ENCODE measurements around the gene CCDC40.

The CCDC40 gene

GRCh38 chr17:80047176-80047575 is 10.7 kb downstream of the CCDC40 start:
- peaks cover 6% of the 10 kb centered on the region for H3K36me3 Mint-ChIP-seq
- no peak overlapping the region for H3K4me3 Mint-ChIP-seq
- no peak for ATAC-seq

GRCh38 chr17:80049986-80050385 is 13.5 kb downstream of the CCDC40 start:
- Mint-ChIP-seq H3K9me3 (no peaks in the 10 kb centered on the region), H3K27me3 (peaks cover 13% of the 10 kb centered on the region), H3K4me3 (no peak overlapping the region), H3K36me3 (no peaks in the 10 kb centered on the region), H3K27ac (no peak overlapping the region), H3K4me1 (no peaks in the 10 kb centered on the region)
- ATAC-seq = no peak

More at GRCh38 chr17:80047176-80047575, 10.7 kb downstream of the CCDC40 start:
- no peaks in the 10 kb centered on the region for H3K9me3 Mint-ChIP-seq
- H3K27me3 Mint-ChIP-seq = peaks cover 22% of the 10 kb centered on the region
- no peaks in the 10 kb centered on the region for H3K4me1 Mint-ChIP-seq
- no peak overlapping the region for H3K27ac Mint-ChIP-seq

GRCh38 chr17:80050706-80051105 is 14.3 kb downstream of the CCDC40 start:
- Mint-ChIP-seq H3K4me1 (no peaks in the 10 kb centered on the region), H3K4me3 (no peak overlapping the region), H3K36me3 (no peaks in the 10 kb centered on the region), H3K9me3 (no peaks in the 10 kb centered on the region), H3K27me3 (peaks cover 13% of the 10 kb centered on the region), H3K27ac (no peak overlapping the region)
- no peak for ATAC-seq

GRCh38 chr17:80051681-80052080 is 15.2 kb downstream of the CCDC40 start:
- no peak overlapping the region for H3K4me3 Mint-ChIP-seq
- H3K4me1 Mint-ChIP-seq = no peaks in the 10 kb centered on the region
- no peaks in the 10 kb centered on the region for H3K9me3 Mint-ChIP-seq
- H3K27ac Mint-ChIP-seq = no peak overlapping the region
- H3K27me3 Mint-ChIP-seq = peaks cover 13% of the 10 kb centered on the region
- no peak for ATAC-seq
- H3K36me3 Mint-ChIP-seq = no peaks in the 10 kb centered on the region

- no peak overlapping the region for H3K27ac Mint-ChIP-seq
- no peaks in the 10 kb centered on the region for H3K36me3 Mint-ChIP-seq
- ATAC-seq = no peak
- H3K4me1 Mint-ChIP-seq = no peaks in the 10 kb centered on the region
- no peak overlapping the region for H3K4me3 Mint-ChIP-seq
- no peaks in the 10 kb centered on the region for H3K9me3 Mint-ChIP-seq
- peaks cover 10% of the 10 kb centered on the region for H3K27me3 Mint-ChIP-seq
Measured at GRCh38 chr17:80053102-80053501, 16.7 kb downstream of the CCDC40 start.

GRCh38 chr17:80055597-80055996 is 19.2 kb downstream of the CCDC40 start:
- Mint-ChIP-seq H3K27me3 (no peaks in the 10 kb centered on the region), H3K4me3 (no peak overlapping the region), H3K4me1 (no peaks in the 10 kb centered on the region), H3K9me3 (no peaks in the 10 kb centered on the region), H3K36me3 (no peaks in the 10 kb centered on the region), H3K27ac (no peak overlapping the region)
- ATAC-seq = no peak

- no peaks in the 10 kb centered on the region for H3K9me3 Mint-ChIP-seq
- H3K27me3 Mint-ChIP-seq = no peaks in the 10 kb centered on the region
- ATAC-seq = no peak
Measured at GRCh38 chr17:80058311-80058955, 22.0 kb downstream of the CCDC40 start.

GRCh38 chr17:80060644-80061043 is 24.2 kb downstream of the CCDC40 start:
- H3K4me1 Mint-ChIP-seq = no peaks in the 10 kb centered on the region
- ATAC-seq = no peak
- no peaks in the 10 kb centered on the region for H3K9me3 Mint-ChIP-seq
- peaks cover 12% of the 10 kb centered on the region for H3K27me3 Mint-ChIP-seq
- no peak overlapping the region for H3K4me3 Mint-ChIP-seq
- no peak overlapping the region for H3K27ac Mint-ChIP-seq
- no peaks in the 10 kb centered on the region for H3K36me3 Mint-ChIP-seq

More at GRCh38 chr17:80058311-80058955, 22.0 kb downstream of the CCDC40 start:
- Mint-ChIP-seq H3K4me1 (no peaks in the 10 kb centered on the region), H3K36me3 (no peaks in the 10 kb centered on the region), H3K4me3 (no peak overlapping the region), H3K27ac (no peak overlapping the region)

- Mint-ChIP-seq H3K36me3 (no peaks in the 10 kb centered on the region), H3K9me3 (no peaks in the 10 kb centered on the region), H3K27me3 (peaks cover 19% of the 10 kb centered on the region), H3K27ac (no peak overlapping the region), H3K4me3 (no peak overlapping the region), H3K4me1 (no peaks in the 10 kb centered on the region)
- no peak for ATAC-seq
Measured at GRCh38 chr17:80061421-80061820, 25.0 kb downstream of the CCDC40 start.

- Mint-ChIP-seq H3K27me3 (peaks cover 34% of the 10 kb centered on the region), H3K4me3 (no peak overlapping the region), H3K4me1 (no peaks in the 10 kb centered on the region), H3K9me3 (no peaks in the 10 kb centered on the region), H3K27ac (no peak overlapping the region), H3K36me3 (no peaks in the 10 kb centered on the region)
- ATAC-seq = no peak
Measured at GRCh38 chr17:80063830-80064585, 27.6 kb downstream of the CCDC40 start.

- no peak overlapping the region for H3K4me3 Mint-ChIP-seq
- no peak for ATAC-seq
- H3K27ac Mint-ChIP-seq = no peak overlapping the region
- peaks cover 41% of the 10 kb centered on the region for H3K27me3 Mint-ChIP-seq
- no peaks in the 10 kb centered on the region for H3K36me3 Mint-ChIP-seq
- H3K4me1 Mint-ChIP-seq = no peaks in the 10 kb centered on the region
- no peaks in the 10 kb centered on the region for H3K9me3 Mint-ChIP-seq
Measured at GRCh38 chr17:80064696-80065095, 28.3 kb downstream of the CCDC40 start.

- Mint-ChIP-seq H3K27me3 (peaks cover 47% of the 10 kb centered on the region), H3K9me3 (no peaks in the 10 kb centered on the region), H3K4me1 (no peaks in the 10 kb centered on the region), H3K27ac (no peak overlapping the region), H3K4me3 (no peak overlapping the region), H3K36me3 (no peaks in the 10 kb centered on the region)
- ATAC-seq = no peak
Measured at GRCh38 chr17:80065478-80066170, 29.2 kb downstream of the CCDC40 start.

GRCh38 chr17:80067393-80067986 is 31.0 kb downstream of the CCDC40 start:
- no peak overlapping the region for H3K27ac Mint-ChIP-seq
- no peak overlapping the region for H3K4me3 Mint-ChIP-seq
- H3K36me3 Mint-ChIP-seq = no peaks in the 10 kb centered on the region
- no peak for ATAC-seq
- H3K27me3 Mint-ChIP-seq = peaks cover 47% of the 10 kb centered on the region
- H3K9me3 Mint-ChIP-seq = no peaks in the 10 kb centered on the region
- no peaks in the 10 kb centered on the region for H3K4me1 Mint-ChIP-seq

GRCh38 chr17:80068301-80069222 is 32.1 kb downstream of the CCDC40 start:
- H3K27me3 Mint-ChIP-seq = peaks cover 50% of the 10 kb centered on the region
- H3K9me3 Mint-ChIP-seq = no peaks in the 10 kb centered on the region
- no peak overlapping the region for H3K27ac Mint-ChIP-seq
- no peaks in the 10 kb centered on the region for H3K4me1 Mint-ChIP-seq
- no peaks in the 10 kb centered on the region for H3K36me3 Mint-ChIP-seq
- no peak for ATAC-seq
- H3K4me3 Mint-ChIP-seq = no peak overlapping the region
